Left hindlimb (tissue), 1 donor: Measurements from ENCODE around the gene ECHS1.
"Not testable (repeated sequence)": the region's sequence is repeated elsewhere in the genome, so short reads cannot be mapped to it uniquely, and the experiment has no call there.

Source experiments
- DNase-seq: peaks from one replicate; pipeline ENCODE4 v3.0.0-alpha.2; 2018

ECHS1 gene

GRCh38 chr10:133373174-133374090 lies at the start of gene ECHS1:
Gene ECHS1 (minus strand): TSS chr10:133373354. CDS start chr10:133373333, 21 bp downstream.
- DNase-seq: peak; percentile 97

GRCh38 chr10:133422223-133422806 lies 49.2 kb upstream of the ECHS1 start:
- peak; percentile 43 for DNase-seq

GRCh38 chr10:133421336-133422222 lies 48.4 kb upstream of the ECHS1 start:
- no peak for DNase-seq

- DNase-seq: no peak
Measured at GRCh38 chr10:133420579-133420978, 47.4 kb upstream of the ECHS1 start.

GRCh38 chr10:133420028-133420427 lies 46.9 kb upstream of the ECHS1 start:
- no peak for DNase-seq

GRCh38 chr10:133419211-133419950 lies 46.2 kb upstream of the ECHS1 start:
- DNase-seq: no peak

- no peak for DNase-seq
Measured at GRCh38 chr10:133418289-133418993, 45.3 kb upstream of the ECHS1 start.

- DNase-seq: no peak
Measured at GRCh38 chr10:133415752-133416151, 42.6 kb upstream of the ECHS1 start.

- DNase-seq: not testable (repeated sequence)
Measured at GRCh38 chr10:133414401-133414800, 41.2 kb upstream of the ECHS1 start.

GRCh38 chr10:133412381-133412711 lies 39.2 kb upstream of the ECHS1 start:
- no peak for DNase-seq

- DNase-seq: no peak
Measured at GRCh38 chr10:133411523-133412380, 38.6 kb upstream of the ECHS1 start.

GRCh38 chr10:133405844-133406527 lies 32.8 kb upstream of the ECHS1 start:
- DNase-seq: no peak

- no peak for DNase-seq
Measured at GRCh38 chr10:133405272-133405671, 32.1 kb upstream of the ECHS1 start.

GRCh38 chr10:133403784-133404183 lies 30.6 kb upstream of the ECHS1 start:
- no peak for DNase-seq

GRCh38 chr10:133403359-133403758 lies 30.2 kb upstream of the ECHS1 start:
- no peak for DNase-seq

GRCh38 chr10:133401981-133402725 lies 29.0 kb upstream of the ECHS1 start:
- DNase-seq: no peak

GRCh38 chr10:133401500-133401899 lies 28.3 kb upstream of the ECHS1 start:
- DNase-seq: no peak

GRCh38 chr10:133400624-133401424 lies 27.7 kb upstream of the ECHS1 start:
- DNase-seq: no peak
